ENCODE measurements around the gene SYT9. TPM values are rescaled to one million over a fixed set of nuclear protein-coding genes. Genes with fewer than 3 reads are reported as not detected.

Gene SYT9
- total and polyA plus RNA-seq, 8 donors = 0.10 to 0.89 (median 0.31) TPM; not detected in 3

DNA sequence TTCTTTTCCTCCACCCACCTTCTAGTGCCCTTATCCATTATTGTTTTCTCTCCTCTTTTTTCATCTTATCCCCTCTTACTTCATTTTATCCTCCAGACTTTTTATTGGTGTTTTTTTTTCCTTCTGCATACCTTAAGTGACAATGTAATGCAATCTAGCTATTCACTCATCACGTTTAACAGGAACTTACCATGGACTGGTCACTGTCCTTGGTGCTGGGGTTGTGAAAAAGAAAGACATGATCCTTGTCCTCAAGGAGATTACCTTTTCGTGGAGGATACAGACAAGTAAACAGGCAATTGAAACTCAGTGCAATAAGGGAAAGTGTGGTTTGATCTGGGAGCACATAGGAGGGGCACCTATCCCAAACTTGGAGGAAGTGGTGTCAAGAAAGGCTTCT is 20.7 kb downstream of the SYT9 start:
- Histone ChIP-seq H3K27ac (no peak overlapping the region), H3K9me3 (no peaks in the 10 kb centered on the region), H3K4me3 (no peak overlapping the region), H3K27me3 (no peaks in the 10 kb centered on the region), H3K36me3 (no peaks in the 10 kb centered on the region), H3K4me1 (no peaks in the 10 kb centered on the region)
- no peak for DNase-seq
- intact Hi-C loops (cut with DNase I; ENCODE audit: low total_unique reads) = no loop called here
- TF ChIP-seq, protein P1, sequence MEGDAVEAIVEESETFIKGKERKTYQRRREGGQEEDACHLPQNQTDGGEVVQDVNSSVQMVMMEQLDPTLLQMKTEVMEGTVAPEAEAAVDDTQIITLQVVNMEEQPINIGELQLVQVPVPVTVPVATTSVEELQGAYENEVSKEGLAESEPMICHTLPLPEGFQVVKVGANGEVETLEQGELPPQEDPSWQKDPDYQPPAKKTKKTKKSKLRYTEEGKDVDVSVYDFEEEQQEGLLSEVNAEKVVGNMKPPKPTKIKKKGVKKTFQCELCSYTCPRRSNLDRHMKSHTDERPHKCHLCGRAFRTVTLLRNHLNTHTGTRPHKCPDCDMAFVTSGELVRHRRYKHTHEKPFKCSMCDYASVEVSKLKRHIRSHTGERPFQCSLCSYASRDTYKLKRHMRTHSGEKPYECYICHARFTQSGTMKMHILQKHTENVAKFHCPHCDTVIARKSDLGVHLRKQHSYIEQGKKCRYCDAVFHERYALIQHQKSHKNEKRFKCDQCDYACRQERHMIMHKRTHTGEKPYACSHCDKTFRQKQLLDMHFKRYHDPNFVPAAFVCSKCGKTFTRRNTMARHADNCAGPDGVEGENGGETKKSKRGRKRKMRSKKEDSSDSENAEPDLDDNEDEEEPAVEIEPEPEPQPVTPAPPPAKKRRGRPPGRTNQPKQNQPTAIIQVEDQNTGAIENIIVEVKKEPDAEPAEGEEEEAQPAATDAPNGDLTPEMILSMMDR (IDR thresholded peaks at IDR 0.05) = no peak
- TF ChIP-seq EP300 (IDR thresholded peaks at IDR 0.05) (no peak), POLR2A (IDR thresholded peaks at IDR 0.05) (no peak), POLR2AphosphoS5 (IDR thresholded peaks at IDR 0.05) (no peak)
- whole genome bisulfite sequencing, 5 donors = 28 to 37% (median 32%) methylated on average over 2 of the region's 2 CpGs

DNA sequence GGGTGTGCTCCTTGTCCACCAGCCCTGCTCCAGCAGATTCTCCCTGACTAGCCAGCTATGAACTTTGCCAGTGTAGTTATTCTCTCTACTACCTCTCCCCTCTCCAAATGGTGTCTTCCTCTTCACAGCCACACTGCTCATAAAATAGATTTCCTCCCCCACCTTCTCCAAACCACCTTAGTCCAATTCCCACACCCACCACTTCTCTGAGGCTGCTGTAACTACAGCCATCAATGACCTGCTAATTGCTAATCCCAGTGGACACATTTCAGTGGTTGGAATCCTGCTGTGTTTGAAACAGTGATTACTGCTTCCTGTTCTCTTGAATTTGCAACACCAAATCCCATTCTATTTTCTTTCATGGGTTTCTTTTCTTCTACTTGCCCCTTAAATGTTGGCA is 23.4 kb downstream of the SYT9 start:
- H3K9me3 ChIP-seq = no peaks in the 10 kb centered on the region
- no peak for DNase-seq
- H3K4me1 ChIP-seq = no peaks in the 10 kb centered on the region
- TF ChIP-seq POLR2A (IDR thresholded peaks at IDR 0.05) (no peak), EP300 (IDR thresholded peaks at IDR 0.05) (no peak), POLR2AphosphoS5 (IDR thresholded peaks at IDR 0.05) (no peak)
- TF ChIP-seq, protein P1 (IDR thresholded peaks at IDR 0.05) = no peak
- no peak overlapping the region for H3K4me3 ChIP-seq
- no peaks in the 10 kb centered on the region for H3K27me3 ChIP-seq
- H3K36me3 ChIP-seq = no peaks in the 10 kb centered on the region
- intact Hi-C loops (cut with DNase I; ENCODE audit: low total_unique reads) = no loop called here
- H3K27ac ChIP-seq = no peak overlapping the region

DNA sequence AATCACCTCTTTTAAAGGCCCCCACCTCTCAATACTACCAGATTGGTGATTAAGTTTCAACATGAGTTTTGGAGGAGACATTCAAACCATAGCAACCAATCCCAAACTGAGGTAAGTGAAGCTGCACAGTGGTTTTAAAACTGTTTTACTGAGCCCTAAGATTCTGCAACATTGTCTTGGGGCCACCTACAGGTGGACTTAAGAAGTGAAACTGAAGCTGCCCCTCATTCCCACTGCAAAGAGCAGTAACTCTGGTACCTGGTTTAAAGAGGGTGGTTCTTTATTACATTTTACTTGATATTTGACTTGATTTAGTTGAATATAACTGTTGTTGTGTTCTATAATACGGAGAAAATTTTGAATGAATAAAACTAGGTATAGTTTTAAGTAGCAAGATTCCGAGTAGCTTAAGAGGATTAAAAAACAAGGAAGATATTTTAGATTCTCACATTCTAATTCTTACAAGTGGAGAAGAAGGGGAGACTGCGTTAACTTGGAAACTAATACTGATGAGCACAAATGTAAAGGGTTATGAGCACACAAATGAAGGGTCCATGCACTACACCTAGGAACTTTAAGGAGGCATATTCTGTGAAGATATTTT is 26.7 kb downstream of the SYT9 start:
- Histone ChIP-seq H3K36me3 (no peaks in the 10 kb centered on the region), H3K27ac (no peak overlapping the region), H3K9me3 (no peaks in the 10 kb centered on the region), H3K27me3 (no peaks in the 10 kb centered on the region), H3K4me1 (no peaks in the 10 kb centered on the region), H3K4me3 (no peak overlapping the region)
- peak in 1 of 2 donors; percentile 56 for DNase-seq
- WGBS, 5 donors = 39 to 49% (median 46%) methylated on average over 3 of the region's 3 CpGs
- no peak for TF ChIP-seq POLR2A (IDR thresholded peaks at IDR 0.05)
- TF ChIP-seq, protein P1 (IDR thresholded peaks at IDR 0.05) = peak in 4 of 7 experiments; percentile 36 to 51 (median 37)
- no peak for TF ChIP-seq POLR2AphosphoS5 (IDR thresholded peaks at IDR 0.05)
- intact Hi-C loops (cut with DNase I; ENCODE audit: low total_unique reads) = no loop called here

DNA sequence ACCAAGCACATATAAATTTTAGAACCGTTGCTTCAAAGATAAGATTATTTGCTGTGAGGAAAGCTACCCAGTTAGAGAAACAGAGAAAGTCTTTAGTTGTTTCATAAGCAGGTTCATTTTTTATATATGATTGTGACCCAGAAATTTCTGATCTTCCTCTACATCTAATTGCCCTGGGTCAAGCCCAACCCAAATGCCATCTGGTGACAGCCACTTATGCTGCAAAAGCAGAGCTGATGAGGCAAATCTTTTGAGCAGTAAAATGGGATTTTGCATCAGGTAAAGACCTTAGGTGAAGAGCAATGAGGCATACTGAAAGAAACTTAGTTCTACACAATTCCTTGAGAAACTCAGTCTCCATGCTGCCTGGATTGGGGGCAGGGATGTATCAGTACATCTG is 28.0 kb downstream of the SYT9 start:
- 16 to 50% (median 36%) methylated on average over 1 of the region's 1 CpG for WGBS, 5 donors
- no peak overlapping the region for H3K27ac ChIP-seq
- no peaks in the 10 kb centered on the region for H3K27me3 ChIP-seq
- H3K9me3 ChIP-seq = no peaks in the 10 kb centered on the region
- H3K4me3 ChIP-seq = no peak overlapping the region
- H3K4me1 ChIP-seq = no peaks in the 10 kb centered on the region
- no peak for TF ChIP-seq EP300 (IDR thresholded peaks at IDR 0.05)
- TF ChIP-seq, protein P1 (IDR thresholded peaks at IDR 0.05) = no peak
- TF ChIP-seq POLR2A (IDR thresholded peaks at IDR 0.05) = no peak
- H3K36me3 ChIP-seq = no peaks in the 10 kb centered on the region
- DNase-seq = no peak
- intact Hi-C loops (cut with DNase I; ENCODE audit: low total_unique reads) = no loop called here

Data from stomach (tissue), 9 donors.